HepG2 (cell line): ENCODE results near the gene DOC2A. TPM values are rescaled to one million over a fixed set of nuclear protein-coding genes. Genes with fewer than 3 reads are reported as not detected.
A peak's percentile ranks its signal among the peaks of the same experiment; 100 is the strongest.

Source experiments
- BRF2 ChIP-seq: sonication (generic); formaldehyde crosslinking; IDR thresholded peaks from 2 replicates; pipeline ENCODE4 v1.8.1; 2022; ENCODE audit warnings: mild to moderate bottlenecking, missing genetic modification reagents
- ETV6 ChIP-seq: sonication (generic); formaldehyde crosslinking; conservative IDR thresholded peaks from 2 replicates; pipeline ENCODE4 v1.4.0; 2020; ENCODE audit warnings: missing genetic modification reagents
- HOXA7 ChIP-seq: sonication (generic); formaldehyde crosslinking; IDR thresholded peaks from 2 replicates; pipeline ENCODE4 v1.8.1; 2022; ENCODE audit warnings: mild to moderate bottlenecking, missing genetic modification reagents, moderate library complexity
- RFX3 ChIP-seq: IDR thresholded peaks from 2 replicates; pipeline ENCODE4 v1.6.1; 2016; ENCODE audit warnings: missing biosample characterization, missing genetic modification reagents
- SNAPC4 ChIP-seq: sonication (generic); formaldehyde crosslinking; IDR thresholded peaks from 2 replicates; pipeline ENCODE4 v1.4.0; 2020; ENCODE audit warnings: mild to moderate bottlenecking, missing genetic modification reagents
- THAP7 ChIP-seq: sonication (generic); formaldehyde crosslinking; IDR thresholded peaks from 2 replicates; pipeline ENCODE4 v1.8.1; 2023; ENCODE audit warnings: mild to moderate bottlenecking, missing genetic modification reagents
- ZMYM3 ChIP-seq: sonication (generic); formaldehyde crosslinking; IDR thresholded peaks from 2 replicates; pipeline ENCODE4 v1.5.1; 2020; ENCODE audit warnings: mild to moderate bottlenecking, missing genetic modification reagents
- ZNF251 ChIP-seq: sonication (generic); formaldehyde crosslinking; IDR thresholded peaks from 2 replicates; pipeline ENCODE4 v1.9.0; 2021; ENCODE audit warnings: mild to moderate bottlenecking, missing genetic modification reagents
- ZNF3 ChIP-seq: IDR thresholded peaks from 2 replicates; pipeline ENCODE4 v1.7.0; 2017; ENCODE audit warnings: inconsistent platforms
- ZNF710 ChIP-seq: sonication (generic); formaldehyde crosslinking; IDR thresholded peaks from 2 replicates; pipeline ENCODE4 v1.5.0; 2020; ENCODE audit warnings: mild to moderate bottlenecking, missing genetic modification reagents, borderline replicate concordance
- polyA plus RNA-seq, 8 experiments: library from polyadenylated mRNA; depleted of rRNA in 3 of 8; stranded (reverse) in 7 of 8; unstranded in 1 of 8; fragments of >200 nt; fragmentation: Illumina TruSeq in 4 of 8; extraction: Trizol in 4 of 8; gene quantifications; 2 replicates each; pipeline versions ENCODE4 v1.2.1 to v1.2.3, GENCODE V29; 2011 to 2016; ENCODE audit warnings: low read depth in 4 of 8, missing spikeins in 1 of 8, mixed read lengths in 1 of 8; ENCODE audit not compliant: insufficient read depth in 1 of 8
- total RNA-seq, 5 experiments: library from RNA; depleted of rRNA; stranded (reverse); fragments of >200 nt; fragmentation: Illumina TruSeq; extraction: Trizol; gene quantifications; 2 replicates each; pipeline ENCODE4 v1.2.3, GENCODE V29; 2016; ENCODE audit warnings: low read depth in 1 of 5
- TF ChIP-seq, protein P1 (sequence below): sonication (generic); formaldehyde crosslinking; IDR thresholded peaks from 2 replicates; pipeline ENCODE4 v1.5.1; 2020; ENCODE audit warnings: mild to moderate bottlenecking, missing genetic modification reagents
- TF ChIP-seq, protein P2 (sequence below): sonication (generic); formaldehyde crosslinking; conservative IDR thresholded peaks from 2 replicates; pipeline ENCODE4 v1.8.0; 2022; ENCODE audit warnings: mild to moderate bottlenecking, moderate library complexity, missing genetic modification reagents

The DOC2A gene
- total and polyA plus RNA-seq, 2 of the 13 experiments (the other 11 are each of a cell fraction or from before 2014, with no cell fraction given): 0.15 to 0.55 TPM

DNA sequence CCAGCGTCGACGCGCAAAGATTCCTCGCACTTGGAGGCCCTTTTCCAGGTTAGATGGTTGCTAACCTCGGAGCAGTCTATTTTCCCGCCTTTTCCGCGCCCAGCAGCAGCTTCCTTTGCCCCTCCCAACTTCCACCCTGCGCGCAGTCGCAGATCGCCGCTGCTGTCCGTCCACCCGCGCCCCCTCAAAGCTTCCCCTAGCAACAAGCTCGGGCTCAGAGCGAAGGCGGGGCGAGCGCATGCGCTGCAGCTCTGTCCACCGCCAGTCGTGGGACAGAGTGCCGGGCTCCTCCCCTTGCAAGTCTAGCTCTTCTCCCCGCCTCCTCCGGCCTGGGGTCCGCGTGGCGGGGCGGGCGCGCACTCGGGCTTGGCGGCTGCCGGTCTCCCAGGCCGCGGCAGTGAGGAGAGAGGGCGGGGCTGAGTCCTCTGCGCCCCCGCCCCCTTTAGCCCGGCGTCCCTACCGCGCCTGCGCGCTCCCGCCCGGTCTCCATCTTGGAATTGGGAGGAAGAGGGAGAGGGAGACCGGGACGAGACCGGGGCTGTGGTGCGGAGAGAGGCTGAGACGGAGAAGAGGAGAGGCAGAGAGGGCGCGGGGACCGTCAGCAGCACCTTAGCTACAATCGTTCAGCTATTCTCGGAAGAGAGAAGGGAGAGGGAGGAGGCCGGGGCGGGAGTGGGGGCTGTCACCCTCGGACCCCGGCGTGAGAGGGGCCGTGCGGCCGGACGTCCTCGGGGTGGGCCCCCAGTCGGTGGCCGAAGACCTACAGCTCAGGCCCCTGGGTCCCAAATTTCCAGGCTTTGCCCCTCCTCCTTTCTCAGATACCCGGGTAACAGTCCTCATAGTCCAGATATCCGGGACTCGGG is 37.2 kb downstream of the DOC2A start, which contains the start of gene TAOK2 (continued):
- TF ChIP-seq SNAPC4 (no peak), ZMYM3 (peak; percentile 72; the same call in 1 of the 2 replicates), BRF2 (CRISPR knock-in tag) (peak; percentile 74; the same call in 1 of the 2 replicates), ZNF710 (peak; percentile 75), ZNF251 (CRISPR knock-in tag) (no peak), HOXA7 (no peak), ETV6 (CRISPR knock-in tag) (no peak), RFX3 (CRISPR knock-in tag) (peak; percentile 76), THAP7 (CRISPR knock-in tag) (peak; percentile 92), ZNF3 (no peak)
- TF ChIP-seq, protein P1, sequence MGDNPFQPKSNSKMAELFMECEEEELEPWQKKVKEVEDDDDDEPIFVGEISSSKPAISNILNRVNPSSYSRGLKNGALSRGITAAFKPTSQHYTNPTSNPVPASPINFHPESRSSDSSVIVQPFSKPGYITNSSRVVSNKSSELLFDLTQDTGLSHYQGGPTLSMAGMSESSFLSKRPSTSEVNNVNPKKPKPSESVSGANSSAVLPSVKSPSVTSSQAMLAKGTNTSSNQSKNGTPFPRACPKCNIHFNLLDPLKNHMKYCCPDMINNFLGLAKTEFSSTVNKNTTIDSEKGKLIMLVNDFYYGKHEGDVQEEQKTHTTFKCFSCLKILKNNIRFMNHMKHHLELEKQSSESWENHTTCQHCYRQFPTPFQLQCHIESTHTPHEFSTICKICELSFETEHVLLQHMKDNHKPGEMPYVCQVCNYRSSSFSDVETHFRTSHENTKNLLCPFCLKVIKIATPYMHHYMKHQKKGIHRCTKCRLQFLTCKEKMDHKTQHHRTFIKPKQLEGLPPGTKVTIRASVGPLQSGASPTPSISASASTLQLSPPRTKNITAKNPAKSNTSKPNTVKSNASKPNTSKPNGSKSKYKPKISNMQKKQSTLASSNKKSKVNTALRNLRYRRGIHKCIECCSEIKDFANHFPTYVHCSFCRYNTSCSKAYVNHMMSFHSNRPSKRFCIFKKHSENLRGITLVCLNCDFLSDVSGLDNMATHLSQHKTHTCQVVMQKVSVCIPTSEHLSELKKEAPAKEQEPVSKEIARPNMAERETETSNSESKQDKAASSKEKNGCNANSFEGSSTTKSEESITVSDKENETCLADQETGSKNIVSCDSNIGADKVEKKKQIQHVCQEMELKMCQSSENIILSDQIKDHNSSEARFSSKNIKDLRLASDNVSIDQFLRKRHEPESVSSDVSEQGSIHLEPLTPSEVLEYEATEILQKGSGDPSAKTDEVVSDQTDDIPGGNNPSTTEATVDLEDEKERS: no peak; the same call in none of the 2 replicates
- TF ChIP-seq, protein P2, sequence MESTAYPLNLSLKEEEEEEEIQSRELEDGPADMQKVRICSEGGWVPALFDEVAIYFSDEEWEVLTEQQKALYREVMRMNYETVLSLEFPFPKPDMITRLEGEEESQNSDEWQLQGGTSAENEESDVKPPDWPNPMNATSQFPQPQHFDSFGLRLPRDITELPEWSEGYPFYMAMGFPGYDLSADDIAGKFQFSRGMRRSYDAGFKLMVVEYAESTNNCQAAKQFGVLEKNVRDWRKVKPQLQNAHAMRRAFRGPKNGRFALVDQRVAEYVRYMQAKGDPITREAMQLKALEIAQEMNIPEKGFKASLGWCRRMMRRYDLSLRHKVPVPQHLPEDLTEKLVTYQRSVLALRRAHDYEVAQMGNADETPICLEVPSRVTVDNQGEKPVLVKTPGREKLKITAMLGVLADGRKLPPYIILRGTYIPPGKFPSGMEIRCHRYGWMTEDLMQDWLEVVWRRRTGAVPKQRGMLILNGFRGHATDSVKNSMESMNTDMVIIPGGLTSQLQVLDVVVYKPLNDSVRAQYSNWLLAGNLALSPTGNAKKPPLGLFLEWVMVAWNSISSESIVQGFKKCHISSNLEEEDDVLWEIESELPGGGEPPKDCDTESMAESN: peak; percentile 99
